RWPE1 (cell line): ENCODE measurements around the gene PDGFA.
A peak's percentile ranks its signal among the peaks of the same experiment; 100 is the strongest.

Experiments
- CTCF ChIA-PET: fragments of 350-600 bp; sonication (Branson Sonifier 250); formaldehyde crosslinking; extraction: SDS; loops from one replicate; lab custom pipeline; 2021; lab: Yijun Ruan, JAX
- POLR2A ChIA-PET: fragments of 400-600 bp; formaldehyde crosslinking; extraction: SDS; loops from one replicate; lab custom pipeline; 2020; ENCODE audit warnings: antibody characterized with exemption; ENCODE audit not compliant: low non-redundant PET; lab: Yijun Ruan, JAX
- DNase-seq: peaks from one replicate; pipeline ENCODE4 v3.0.0; 2012; ENCODE audit warnings: low spot score
- H3K27ac ChIP-seq: fragments of 450-650 bp; 2 replicates; pipeline ENCODE4 v1.5.1; 2017
- TF ChIP-seq, protein P1 (sequence below): fragments of 450-650 bp; conservative IDR thresholded peaks from 2 replicates; pipeline ENCODE4 v1.5.1; 2017; ENCODE audit warnings: low read depth, mild to moderate bottlenecking

The PDGFA gene

DNA sequence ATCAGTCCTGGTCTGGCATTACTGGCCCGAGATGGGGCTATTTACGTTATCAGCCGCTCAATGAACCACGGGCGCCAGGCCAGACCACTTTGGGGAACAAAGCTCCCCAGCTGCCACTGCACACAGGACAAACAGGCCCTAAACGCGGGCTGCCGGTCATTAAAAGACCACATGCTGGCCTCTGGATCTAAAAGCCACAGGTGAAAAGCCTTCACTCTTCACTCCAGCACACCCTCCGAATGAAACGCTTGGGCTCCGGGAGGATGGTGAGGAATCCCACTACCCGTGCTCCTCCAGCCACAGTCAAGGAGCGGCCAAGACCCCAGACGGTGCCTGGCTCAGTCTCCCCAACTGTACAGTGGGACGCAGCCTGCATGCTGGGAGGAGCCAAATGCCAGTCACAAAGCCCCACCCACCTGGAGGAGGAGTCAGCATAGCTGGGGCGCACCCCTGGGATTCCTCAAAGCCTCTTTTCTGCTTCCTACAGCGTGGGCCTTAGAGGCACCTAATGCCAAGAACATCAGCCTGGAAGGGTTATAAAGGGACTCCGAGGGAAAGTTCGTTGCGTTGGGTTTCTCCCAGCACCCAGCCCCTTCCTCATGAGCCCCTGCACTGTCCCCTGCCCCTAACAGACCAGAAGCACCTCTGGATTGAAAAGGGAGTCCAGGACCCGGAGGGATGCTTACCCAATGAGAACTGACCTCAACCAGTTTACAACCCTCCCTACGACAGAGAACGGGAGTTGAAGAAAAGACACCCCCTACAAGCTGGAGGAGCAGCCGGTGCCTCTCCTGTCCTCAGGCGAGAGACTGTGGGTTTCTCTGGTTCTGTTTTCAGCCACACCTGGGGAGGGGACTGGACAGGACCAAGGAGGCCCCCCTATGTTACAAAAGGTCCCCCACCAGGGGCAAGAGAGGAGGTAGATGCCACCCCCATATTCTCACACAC is 4.7 kb downstream of the PDGFA start:
- TF ChIP-seq, protein P1, sequence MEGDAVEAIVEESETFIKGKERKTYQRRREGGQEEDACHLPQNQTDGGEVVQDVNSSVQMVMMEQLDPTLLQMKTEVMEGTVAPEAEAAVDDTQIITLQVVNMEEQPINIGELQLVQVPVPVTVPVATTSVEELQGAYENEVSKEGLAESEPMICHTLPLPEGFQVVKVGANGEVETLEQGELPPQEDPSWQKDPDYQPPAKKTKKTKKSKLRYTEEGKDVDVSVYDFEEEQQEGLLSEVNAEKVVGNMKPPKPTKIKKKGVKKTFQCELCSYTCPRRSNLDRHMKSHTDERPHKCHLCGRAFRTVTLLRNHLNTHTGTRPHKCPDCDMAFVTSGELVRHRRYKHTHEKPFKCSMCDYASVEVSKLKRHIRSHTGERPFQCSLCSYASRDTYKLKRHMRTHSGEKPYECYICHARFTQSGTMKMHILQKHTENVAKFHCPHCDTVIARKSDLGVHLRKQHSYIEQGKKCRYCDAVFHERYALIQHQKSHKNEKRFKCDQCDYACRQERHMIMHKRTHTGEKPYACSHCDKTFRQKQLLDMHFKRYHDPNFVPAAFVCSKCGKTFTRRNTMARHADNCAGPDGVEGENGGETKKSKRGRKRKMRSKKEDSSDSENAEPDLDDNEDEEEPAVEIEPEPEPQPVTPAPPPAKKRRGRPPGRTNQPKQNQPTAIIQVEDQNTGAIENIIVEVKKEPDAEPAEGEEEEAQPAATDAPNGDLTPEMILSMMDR: no peak
- POLR2A ChIA-PET: no interaction called here
- H3K27ac ChIP-seq: peak overlapping the region; percentile 98
- CTCF ChIA-PET: interaction anchor here (0.9 to 1.0 kb wide), 2 partner anchors 182 to 193 kb away, joined by 4 read pairs; no protein-coding TSS in a partner anchor
- DNase-seq: peak; percentile 84

GRCh38 chr7:514242-514641 is 5.4 kb downstream of the PDGFA start:
- ChIA-PET CTCF (interaction anchor here (0.9 to 1.4 kb wide), 2 partner anchors 12 to 192 kb away, joined by 4 to 5 read pairs; no protein-coding TSS in a partner anchor), POLR2A (no interaction called here)
- DNase-seq: no peak
- H3K27ac ChIP-seq: peak overlapping the region; percentile 98
- TF ChIP-seq, protein P1: no peak

DNA sequence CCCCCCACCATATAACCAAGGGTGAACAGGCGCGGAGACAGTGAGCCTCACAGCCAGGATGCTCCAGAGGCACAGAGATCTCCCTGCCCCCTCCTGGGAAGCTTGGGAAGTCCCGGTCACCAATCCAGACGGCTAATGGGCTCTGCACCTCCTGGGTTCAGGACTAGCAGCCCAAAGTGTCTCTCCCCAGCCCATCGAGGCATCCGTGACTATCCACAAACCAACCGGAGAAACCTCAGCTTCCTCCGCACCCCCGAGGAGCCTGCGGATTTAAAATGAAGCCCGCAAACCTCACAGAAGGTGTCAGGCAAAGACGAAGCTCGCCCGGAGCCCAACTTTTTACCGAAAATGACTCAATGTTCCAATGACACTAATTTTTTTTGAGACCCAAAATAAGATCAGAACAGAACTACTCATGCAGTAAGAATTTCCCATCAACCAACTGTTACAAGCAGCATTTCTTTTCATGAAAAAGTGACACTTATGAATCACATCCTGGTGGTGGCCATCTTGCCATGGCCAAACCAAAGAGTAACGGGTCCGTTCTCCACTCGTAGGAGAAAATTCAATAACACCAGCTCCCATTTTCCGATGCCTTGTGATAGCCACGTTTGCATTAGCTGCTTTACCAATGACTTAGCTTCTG is 6.0 kb downstream of the PDGFA start:
- CTCF ChIA-PET: interaction anchor here (0.6 to 1.4 kb wide), 6 partner anchors 9 to 354 kb away, joined by 3 to 5 read pairs (median 4); no protein-coding TSS in a partner anchor
- TF ChIP-seq, protein P1: 0 out of 2 replicates have a peak, but pooled peaks have one; percentile 5
- peak overlapping the region; percentile 98 for H3K27ac ChIP-seq
- POLR2A ChIA-PET: interaction anchor here (0.6 kb wide), 1 partner anchor 24 kb away, joined by 5 read pairs; no protein-coding TSS in a partner anchor
- no peak for DNase-seq

GRCh38 chr7:512541-513311 is 6.9 kb downstream of the PDGFA start:
- ChIA-PET POLR2A (interaction anchor here (0.5 to 1.1 kb wide), 2 partner anchors 49 to 180 kb away, joined by 4 to 8 read pairs; no protein-coding TSS in a partner anchor), CTCF (interaction anchor here (0.9 to 1.4 kb wide), 4 partner anchors 10 to 355 kb away, joined by 4 to 5 read pairs (median 5); no protein-coding TSS in a partner anchor)
- TF ChIP-seq, protein P1: no peak
- peak overlapping the region; percentile 98 for H3K27ac ChIP-seq
- DNase-seq: no peak

DNA sequence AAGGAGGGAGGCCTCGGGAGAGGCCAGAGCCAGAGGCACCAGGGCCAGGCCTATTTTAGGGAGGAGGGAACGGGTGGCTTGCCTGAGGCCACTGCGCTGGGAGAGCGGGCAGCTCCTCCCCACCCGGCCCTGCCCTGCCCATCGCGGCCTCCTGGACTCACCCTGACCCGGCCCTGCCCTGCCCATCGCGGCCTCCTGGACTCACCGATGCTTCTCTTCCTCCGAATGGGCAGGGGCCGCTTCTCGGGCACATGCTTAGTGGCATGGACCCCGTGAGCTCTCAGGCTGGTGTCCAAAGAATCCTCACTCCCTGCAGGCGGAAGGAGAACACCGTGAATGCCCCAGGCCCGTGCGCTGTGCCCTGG is 7.5 kb downstream of the PDGFA start:
- CTCF ChIA-PET: no interaction called here
- TF ChIP-seq, protein P1: no peak
- H3K27ac ChIP-seq: peak overlapping the region; percentile 98
- POLR2A ChIA-PET: interaction anchor here (0.5 to 1.1 kb wide), 2 partner anchors 48 to 179 kb away, joined by 4 to 8 read pairs; no protein-coding TSS in a partner anchor
- no peak for DNase-seq
